Measurements from ENCODE around the gene KATNBL1. TPM values are rescaled to one million over a fixed set of nuclear protein-coding genes. Genes with fewer than 3 reads are reported as not detected.

KATNBL1 gene
- total RNA-seq, 3 donors from 2014 or later (not counting 1 experiment from before 2014, with no cell fraction given): 24.0 to 33.8 (median 26.1) TPM

DNA sequence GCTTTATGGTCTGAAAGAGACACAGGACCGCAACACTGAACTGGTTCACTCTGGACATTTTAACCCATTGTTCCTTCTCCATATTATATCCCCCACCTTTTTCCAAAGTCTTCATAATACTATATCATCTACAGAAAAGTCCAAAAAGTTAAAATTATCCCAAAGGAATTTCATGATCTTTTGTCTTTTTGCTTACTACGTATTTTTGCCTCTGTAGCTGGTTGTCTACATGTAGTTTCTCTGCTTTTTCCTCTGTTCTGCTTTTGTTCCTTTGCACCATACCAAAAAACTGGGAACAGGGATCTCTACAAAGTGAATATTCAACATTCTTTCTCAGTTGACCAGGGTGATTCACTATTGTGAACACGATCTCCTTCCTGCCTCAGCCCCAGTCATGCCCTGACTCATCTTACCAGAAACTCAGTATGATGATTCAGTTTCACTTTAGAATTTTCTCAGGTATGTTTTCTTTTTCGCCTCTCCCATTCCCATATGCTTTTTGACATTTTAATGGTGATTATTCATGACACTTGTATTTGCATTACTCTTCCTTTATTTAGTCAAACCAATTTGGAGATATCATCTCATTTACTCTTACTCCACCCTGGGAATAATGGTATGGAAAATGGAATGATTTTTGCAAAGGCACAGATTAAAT lies 29.4 kb upstream of the KATNBL1 start:
- intact Hi-C loops (cut with micrococcal nuclease): no loop called here
- Mint-ChIP-seq H3K9me3 (no peaks in the 10 kb centered on the region), H3K4me3 (no peak overlapping the region), H3K27me3 (ENCODE audit: low read depth in 2 of 2) (no peaks in the 10 kb centered on the region), H3K27ac (no peak overlapping the region), H3K4me1 (no peaks in the 10 kb centered on the region), H3K36me3 (no peaks in the 10 kb centered on the region)
- ATAC-seq (no peak), DNase-seq (no peak)
- H3K4me1 ChIP-seq (ENCODE audit: control insufficient read depth, insufficient read depth, low read length): no peaks in the 10 kb centered on the region
- TF ChIP-seq, protein P1, sequence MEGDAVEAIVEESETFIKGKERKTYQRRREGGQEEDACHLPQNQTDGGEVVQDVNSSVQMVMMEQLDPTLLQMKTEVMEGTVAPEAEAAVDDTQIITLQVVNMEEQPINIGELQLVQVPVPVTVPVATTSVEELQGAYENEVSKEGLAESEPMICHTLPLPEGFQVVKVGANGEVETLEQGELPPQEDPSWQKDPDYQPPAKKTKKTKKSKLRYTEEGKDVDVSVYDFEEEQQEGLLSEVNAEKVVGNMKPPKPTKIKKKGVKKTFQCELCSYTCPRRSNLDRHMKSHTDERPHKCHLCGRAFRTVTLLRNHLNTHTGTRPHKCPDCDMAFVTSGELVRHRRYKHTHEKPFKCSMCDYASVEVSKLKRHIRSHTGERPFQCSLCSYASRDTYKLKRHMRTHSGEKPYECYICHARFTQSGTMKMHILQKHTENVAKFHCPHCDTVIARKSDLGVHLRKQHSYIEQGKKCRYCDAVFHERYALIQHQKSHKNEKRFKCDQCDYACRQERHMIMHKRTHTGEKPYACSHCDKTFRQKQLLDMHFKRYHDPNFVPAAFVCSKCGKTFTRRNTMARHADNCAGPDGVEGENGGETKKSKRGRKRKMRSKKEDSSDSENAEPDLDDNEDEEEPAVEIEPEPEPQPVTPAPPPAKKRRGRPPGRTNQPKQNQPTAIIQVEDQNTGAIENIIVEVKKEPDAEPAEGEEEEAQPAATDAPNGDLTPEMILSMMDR (IDR thresholded peaks at IDR 0.05): no peak
- no peaks in the 10 kb centered on the region for H3K9me3 ChIP-seq (ENCODE audit: control insufficient read depth, insufficient read depth, low read length)
- no peaks in the 10 kb centered on the region for H3K27me3 ChIP-seq (ENCODE audit: control insufficient read depth, insufficient read depth, low read length)
- 87% methylated on average over 3 of the region's 4 CpGs for WGBS (ENCODE audit: insufficient coverage)
- H3K27ac ChIP-seq (ENCODE audit: low read length): no peak overlapping the region
- peaks cover 73% of the 10 kb centered on the region for H3K36me3 ChIP-seq (ENCODE audit: control insufficient read depth, insufficient read depth, low read length)
- no peak overlapping the region for H3K4me3 ChIP-seq (ENCODE audit: low read length)

DNA sequence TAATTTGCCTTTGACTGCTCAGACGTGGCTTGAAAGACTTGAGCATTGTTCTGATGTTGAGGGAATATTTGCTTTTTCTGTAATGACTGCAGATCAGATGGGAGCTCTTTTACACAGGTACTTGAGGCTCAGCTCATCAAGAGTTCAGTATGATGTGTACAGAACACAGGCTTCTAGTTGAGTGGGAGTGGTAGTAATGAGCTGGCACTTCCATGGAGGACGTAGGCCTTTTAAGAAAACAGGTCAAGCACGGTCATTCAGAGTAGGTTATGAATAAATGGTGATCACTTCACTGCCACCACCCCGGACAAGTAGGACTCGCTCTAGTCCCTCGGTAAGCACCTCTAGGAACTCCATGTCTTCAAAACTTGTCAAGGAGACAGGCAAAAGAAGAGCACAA lies 23.7 kb upstream of the KATNBL1 start:
- intact Hi-C loops (cut with micrococcal nuclease): no loop called here
- TF ChIP-seq, protein P1 (IDR thresholded peaks at IDR 0.05): no peak
- peaks cover 11% of the 10 kb centered on the region for H3K36me3 Mint-ChIP-seq
- H3K27ac Mint-ChIP-seq: no peak overlapping the region
- no peak overlapping the region for H3K4me3 ChIP-seq (ENCODE audit: low read length)
- peaks cover 62% of the 10 kb centered on the region for H3K36me3 ChIP-seq (ENCODE audit: control insufficient read depth, insufficient read depth, low read length)
- no peaks in the 10 kb centered on the region for H3K9me3 ChIP-seq (ENCODE audit: control insufficient read depth, insufficient read depth, low read length)
- H3K9me3 Mint-ChIP-seq: no peaks in the 10 kb centered on the region
- no peak overlapping the region for H3K4me3 Mint-ChIP-seq
- H3K4me1 Mint-ChIP-seq: no peaks in the 10 kb centered on the region
- no peaks in the 10 kb centered on the region for H3K27me3 ChIP-seq (ENCODE audit: control insufficient read depth, insufficient read depth, low read length)
- no peak overlapping the region for H3K27ac ChIP-seq (ENCODE audit: low read length)
- no peaks in the 10 kb centered on the region for H3K27me3 Mint-ChIP-seq (ENCODE audit: low read depth in 2 of 2)
- no peak for DNase-seq
- no peak for ATAC-seq
- H3K4me1 ChIP-seq (ENCODE audit: control insufficient read depth, insufficient read depth, low read length): no peaks in the 10 kb centered on the region
- 90% methylated on average over 6 of the region's 6 CpGs for WGBS (ENCODE audit: insufficient coverage)

DNA sequence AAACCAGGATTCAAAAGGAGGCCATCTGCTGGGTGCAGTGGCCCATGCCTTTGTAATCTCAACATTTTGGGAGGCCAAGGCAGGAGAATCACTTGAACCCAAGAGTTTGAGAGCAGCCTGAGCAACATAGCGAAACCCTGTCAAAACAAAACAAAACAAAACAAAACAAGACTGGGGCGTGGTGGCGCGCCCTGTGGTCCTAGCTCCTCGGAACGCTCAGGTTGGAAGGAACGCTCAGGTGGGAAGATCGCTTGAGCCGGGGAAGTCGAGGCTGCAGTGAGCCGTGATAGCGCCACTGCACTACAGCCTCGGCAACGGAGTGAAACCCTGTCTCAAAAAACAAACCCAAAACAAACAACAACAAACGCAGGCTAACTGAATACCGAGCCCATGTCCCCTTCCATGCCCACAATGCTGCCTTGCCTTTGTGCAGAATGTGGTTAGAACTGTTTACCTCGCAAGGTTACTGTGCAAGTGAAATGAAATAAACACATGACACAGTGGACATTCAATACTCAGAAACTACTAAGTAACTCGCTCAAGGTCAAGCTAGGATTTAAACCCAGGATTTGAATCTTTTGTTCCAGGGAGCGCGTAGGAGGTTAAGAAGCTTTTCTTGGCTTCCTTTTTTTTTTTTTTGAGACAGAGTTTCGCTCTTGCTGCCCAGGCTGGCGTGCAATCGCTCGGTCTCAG lies 14.2 kb upstream of the KATNBL1 start:
- H3K27me3 Mint-ChIP-seq (ENCODE audit: low read depth in 2 of 2): no peaks in the 10 kb centered on the region
- H3K27me3 ChIP-seq (ENCODE audit: control insufficient read depth, insufficient read depth, low read length): no peaks in the 10 kb centered on the region
- peak in 1 of 2 donors; percentile 31 for DNase-seq
- peak overlapping the region; percentile 83 for H3K27ac ChIP-seq (ENCODE audit: low read length)
- intact Hi-C loops (cut with micrococcal nuclease): loop anchor here (1.0 to 2.0 kb wide), 2 partner anchors 14 to 115 kb away; partner anchors contain the start of gene KATNBL1
- no peaks in the 10 kb centered on the region for H3K9me3 Mint-ChIP-seq
- H3K27ac Mint-ChIP-seq: peak overlapping the region; percentile 98 to 99
- peaks cover 23 to 29% of the 10 kb centered on the region in 2 donors for H3K4me1 Mint-ChIP-seq
- peak overlapping the region; percentile 95 for H3K4me3 Mint-ChIP-seq
- H3K36me3 Mint-ChIP-seq: peaks cover 5% of the 10 kb centered on the region
- H3K4me3 ChIP-seq (ENCODE audit: low read length): peak overlapping the region; percentile 67
- 54% methylated on average over 24 of the region's 24 CpGs for WGBS (ENCODE audit: insufficient coverage)
- ATAC-seq: no peak
- H3K36me3 ChIP-seq (ENCODE audit: control insufficient read depth, insufficient read depth, low read length): peaks cover 6% of the 10 kb centered on the region
- H3K9me3 ChIP-seq (ENCODE audit: control insufficient read depth, insufficient read depth, low read length): no peaks in the 10 kb centered on the region
- peaks cover 15% of the 10 kb centered on the region for H3K4me1 ChIP-seq (ENCODE audit: control insufficient read depth, insufficient read depth, low read length)
- TF ChIP-seq, protein P1 (IDR thresholded peaks at IDR 0.05): no peak

Data from natural killer cell (primary cell).